NCI-H1105 treated with DMSO at 0.1 percent for 48 hours (cell line): ENCODE data around the gene VPS35L.
A peak's percentile ranks its signal among the peaks of the same experiment; 100 is the strongest.

Experiments
- DNase-seq: peaks from one replicate; lab custom pipeline; 2025; lab: John Stamatoyannopoulos, UW

Gene VPS35L, protein sequence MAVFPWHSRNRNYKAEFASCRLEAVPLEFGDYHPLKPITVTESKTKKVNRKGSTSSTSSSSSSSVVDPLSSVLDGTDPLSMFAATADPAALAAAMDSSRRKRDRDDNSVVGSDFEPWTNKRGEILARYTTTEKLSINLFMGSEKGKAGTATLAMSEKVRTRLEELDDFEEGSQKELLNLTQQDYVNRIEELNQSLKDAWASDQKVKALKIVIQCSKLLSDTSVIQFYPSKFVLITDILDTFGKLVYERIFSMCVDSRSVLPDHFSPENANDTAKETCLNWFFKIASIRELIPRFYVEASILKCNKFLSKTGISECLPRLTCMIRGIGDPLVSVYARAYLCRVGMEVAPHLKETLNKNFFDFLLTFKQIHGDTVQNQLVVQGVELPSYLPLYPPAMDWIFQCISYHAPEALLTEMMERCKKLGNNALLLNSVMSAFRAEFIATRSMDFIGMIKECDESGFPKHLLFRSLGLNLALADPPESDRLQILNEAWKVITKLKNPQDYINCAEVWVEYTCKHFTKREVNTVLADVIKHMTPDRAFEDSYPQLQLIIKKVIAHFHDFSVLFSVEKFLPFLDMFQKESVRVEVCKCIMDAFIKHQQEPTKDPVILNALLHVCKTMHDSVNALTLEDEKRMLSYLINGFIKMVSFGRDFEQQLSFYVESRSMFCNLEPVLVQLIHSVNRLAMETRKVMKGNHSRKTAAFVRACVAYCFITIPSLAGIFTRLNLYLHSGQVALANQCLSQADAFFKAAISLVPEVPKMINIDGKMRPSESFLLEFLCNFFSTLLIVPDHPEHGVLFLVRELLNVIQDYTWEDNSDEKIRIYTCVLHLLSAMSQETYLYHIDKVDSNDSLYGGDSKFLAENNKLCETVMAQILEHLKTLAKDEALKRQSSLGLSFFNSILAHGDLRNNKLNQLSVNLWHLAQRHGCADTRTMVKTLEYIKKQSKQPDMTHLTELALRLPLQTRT

DNA sequence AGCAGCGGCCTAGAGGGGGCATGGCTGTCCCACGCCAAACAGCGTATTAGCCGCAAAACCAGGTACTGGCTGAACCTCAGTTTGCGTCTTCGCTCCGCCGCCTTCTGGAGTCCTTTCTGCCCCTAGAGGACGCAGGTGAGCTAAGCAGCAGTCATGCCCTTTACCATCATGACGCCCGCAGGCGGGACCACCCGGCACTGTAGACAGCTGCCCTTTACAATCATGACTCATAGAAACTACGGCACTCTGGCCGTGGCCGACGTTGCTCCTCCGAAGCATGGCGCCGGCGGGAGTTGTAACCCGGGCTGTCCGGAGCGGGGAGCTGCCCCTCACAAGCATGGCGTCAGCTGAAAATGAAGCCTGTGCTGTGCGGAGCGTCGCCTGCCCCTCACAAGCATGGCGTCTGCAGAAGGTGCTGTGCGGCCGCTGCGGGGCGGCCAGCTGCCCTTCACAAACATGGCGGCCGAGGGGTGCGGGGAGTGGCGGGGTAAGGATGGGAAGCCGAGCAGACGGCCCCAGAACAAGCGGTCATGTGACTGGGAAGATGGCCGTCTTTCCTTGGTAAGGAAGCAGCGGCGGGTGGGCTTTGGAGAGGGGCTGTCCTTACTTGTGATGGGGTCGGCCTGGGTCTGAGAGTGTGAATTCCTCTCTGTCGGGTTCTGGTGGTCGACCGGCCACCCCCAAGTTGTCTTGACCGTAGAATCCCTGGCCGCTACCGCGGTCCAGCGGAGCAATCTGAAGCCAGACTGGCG lies at the start of gene VPS35L:
Gene VPS35L, plus strand, starts transcription at position 518 of the 752 bp plus-strand sequence. Its CDS starts 27 bp downstream, at position 545.
- DNase-seq: peak; percentile 93

DNA sequence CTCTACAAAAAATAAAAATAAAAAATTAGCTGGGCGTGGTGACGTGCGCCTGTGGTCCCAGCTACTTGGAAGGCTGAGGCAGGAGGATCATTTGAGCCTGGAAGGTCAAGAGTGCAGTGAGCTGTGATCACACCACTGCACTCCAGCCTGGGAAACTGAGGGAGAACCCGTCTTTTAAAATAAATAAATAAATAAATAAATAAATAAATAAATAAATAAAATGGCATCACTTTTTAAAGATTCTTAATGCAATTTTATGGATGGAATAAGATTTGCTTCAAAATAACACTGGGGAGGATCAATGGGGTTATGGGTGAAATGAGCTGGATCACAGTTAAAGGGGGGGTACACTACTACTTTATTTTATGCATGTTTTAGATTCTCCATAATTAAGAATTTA lies 48.5 kb upstream of the VPS35L start:
- no peak for DNase-seq

DNA sequence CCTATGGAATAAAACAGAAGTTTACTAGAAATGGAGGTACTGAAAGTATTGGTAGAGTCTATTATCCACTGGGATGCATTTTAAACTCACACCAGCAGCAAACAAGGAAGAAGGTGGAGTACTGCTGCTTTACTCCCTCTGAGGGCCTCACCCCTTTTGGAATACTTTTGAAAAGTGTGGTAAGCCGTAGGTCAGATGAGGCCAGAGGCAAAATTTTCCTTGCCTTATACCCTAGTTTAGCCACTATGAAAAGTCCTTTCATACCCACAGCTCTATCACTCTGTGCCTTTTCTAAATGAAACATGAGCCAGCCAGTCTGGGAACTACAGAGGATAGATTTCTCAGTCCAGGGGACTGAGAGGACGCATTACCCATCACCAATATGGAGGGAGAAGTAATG lies 47.6 kb upstream of the VPS35L start:
- DNase-seq: no peak

DNA sequence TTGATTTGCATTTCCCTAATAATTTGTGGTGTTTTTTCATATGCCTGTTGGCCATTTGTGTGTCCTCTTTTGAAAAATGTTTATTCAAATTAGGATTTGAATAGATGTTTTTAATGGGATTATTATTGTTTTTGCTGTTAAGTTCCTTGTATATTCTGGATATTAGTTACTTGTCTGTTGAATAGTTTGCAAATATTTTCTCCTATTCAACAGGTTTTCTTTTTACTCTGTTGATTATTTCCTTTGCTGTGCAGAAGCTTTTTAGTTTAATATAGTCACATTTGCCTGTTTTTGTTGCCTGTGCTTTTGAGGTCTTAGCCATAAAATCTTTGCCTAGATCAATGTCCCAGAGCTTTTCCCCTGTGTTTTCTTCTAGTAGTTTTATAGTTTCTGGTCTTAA lies 43.2 kb upstream of the VPS35L start:
- DNase-seq: no peak

DNA sequence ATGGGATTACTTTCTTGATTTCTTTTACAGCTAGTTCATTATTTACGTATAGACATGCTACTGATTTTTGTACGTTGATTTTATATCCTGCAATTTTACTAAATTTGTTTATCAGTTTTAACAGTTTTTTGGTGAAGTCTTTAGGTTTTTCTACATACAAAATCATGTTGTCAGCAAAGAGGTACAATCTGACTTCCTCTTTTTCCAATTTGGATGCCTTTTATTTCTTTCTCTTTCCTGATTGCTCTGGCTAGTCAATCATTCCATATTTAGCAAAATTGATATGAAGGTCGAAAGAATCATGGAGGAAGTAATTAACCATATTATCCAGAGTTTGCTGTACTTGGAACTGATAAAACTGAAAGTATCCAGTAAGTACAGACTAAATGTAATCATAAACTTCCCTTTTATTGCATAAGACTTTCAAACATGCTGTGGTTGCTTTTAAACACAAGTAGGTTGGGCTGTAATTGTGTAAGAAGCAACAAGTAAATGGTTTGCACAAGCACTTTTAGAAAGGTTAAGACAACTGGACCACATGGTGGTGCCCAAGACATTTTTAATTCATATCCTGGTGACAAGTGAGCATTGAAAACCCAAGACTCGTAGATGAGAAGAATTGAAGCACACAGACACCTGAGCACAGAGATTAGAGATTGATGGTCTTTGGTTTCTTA lies 42.0 kb upstream of the VPS35L start:
- DNase-seq: no peak

DNA sequence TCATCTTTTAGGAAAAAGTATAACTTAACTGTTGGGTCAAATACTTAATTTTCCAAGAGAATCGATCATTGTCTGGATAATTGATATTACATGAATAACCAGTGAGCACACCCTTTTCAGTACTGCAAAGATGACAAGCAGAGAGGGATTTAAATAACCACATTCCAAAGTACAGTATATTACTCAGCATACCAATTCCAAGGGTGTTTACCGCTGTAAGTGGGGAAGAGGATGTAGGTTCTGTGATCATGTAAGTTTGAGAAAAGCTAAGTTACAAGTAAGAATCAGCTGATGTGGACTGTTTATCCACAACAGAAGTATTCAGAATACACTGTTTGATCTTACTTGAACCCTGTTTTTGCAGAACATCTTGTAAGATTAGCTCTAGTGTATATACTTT lies 39.7 kb upstream of the VPS35L start:
- no peak for DNase-seq

DNA sequence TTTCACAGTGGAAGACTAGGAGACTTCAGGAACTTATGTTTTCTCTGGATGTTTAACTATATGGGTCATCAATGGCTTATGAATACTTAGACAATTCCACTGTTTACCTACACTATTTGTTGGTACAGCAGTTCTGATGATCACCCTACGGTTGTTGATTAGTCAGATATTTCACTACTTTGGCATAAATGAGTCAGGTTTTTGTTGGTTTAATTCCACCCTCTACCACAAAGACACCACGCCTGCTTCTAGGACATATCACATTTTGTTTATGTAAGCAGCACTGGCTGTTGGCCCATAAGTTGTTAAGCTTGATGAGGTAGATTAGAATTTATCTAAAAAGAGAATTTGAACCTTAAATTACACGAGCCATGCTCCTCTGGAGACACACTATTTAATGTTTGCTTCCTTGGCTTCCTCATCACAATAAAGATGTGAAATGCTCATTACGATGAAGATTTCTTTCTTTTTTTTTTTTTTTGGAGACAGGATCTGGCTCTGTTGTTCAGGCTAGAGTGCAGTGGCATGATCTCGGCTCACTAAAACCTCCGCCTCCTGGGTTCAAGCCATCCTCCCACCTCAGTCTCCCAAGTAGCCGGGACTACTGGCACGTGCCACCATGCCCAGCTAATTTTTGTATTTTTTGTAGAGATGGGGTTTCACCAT lies 37.9 kb upstream of the VPS35L start:
- DNase-seq: no peak

DNA sequence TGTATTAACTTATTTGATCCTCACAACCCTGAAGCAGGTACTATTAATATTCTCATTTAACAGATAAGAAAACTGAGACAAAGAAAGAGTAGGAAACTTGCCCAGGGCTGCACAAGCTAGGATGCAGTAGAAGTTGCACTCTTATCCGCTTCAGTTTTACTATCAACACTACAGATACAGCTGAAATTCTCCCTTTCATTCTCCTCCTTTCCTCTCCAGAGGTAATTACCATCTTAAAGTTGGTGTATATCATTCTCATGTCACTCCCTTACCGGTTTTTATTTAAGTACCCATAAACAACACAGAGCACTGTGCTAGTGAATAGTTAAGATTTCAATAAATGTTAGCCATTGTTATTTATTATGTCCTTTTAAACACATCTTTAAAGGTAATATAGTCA lies 37.1 kb upstream of the VPS35L start:
- no peak for DNase-seq

DNA sequence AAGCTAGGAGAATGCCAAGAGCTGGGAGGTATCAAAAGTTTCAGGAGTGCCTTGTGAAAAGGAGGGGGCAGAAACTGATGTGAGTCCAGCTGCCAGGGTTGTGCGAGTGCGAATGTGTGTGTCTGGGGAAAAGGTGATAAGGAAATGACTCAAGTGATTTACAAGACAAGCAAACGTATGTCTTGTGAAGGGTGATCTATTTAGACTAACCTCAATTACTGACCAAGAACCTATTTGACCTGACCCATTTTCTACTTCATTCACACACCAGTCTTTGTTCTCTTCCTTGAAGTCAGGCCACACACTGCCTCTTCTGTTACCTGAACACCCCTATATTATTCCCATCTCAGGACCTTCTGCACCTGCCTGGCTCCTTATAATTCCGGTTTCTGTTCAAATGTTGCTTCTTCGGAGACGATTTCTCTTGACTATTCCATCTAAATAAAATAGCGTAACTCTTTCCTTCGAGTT lies 34.6 kb upstream of the VPS35L start:
- DNase-seq: no peak

DNA sequence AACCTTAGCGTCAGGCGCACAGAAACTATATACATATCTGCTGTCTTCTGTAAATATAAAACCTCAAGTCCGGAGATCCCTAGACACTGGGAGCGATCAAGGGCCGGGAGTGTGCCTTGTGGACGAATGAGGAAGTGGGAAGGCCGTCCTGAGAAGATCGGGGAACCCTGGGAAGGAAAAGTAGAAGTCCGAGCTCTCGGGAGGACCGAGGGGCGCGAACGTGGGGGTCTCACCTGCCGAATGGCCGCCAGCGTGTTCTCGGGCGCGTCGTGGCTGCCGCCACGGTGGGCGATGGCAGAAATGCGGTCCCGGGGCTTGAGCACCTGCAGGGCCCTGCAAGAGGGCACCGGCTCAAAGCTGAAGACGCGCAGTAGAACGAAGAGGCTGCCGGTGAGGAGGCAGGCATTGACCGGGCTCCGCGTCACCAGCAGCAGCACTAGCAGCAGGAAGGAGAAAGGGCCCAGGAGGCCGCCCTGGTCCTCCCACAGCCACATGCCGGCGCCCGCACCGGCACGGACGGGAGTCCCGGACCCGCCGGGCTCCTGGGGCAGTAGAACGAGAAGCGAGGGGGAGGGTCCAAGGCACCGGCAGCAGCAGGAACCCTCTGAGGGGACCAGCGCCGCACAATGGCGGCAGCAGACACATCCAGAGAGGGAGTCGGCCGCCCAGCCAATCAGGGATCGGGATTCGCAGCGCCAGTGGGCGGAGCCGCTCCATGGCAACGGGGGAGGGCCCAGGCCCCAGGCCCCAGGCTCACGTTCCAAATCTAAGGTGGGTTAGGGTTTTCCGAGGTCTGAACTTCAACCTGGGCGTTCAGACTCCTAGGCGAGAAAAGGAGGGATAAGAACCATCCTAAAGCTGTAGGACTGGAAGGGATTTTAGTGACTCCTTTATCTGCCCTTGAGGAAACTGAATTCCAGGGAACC lies 33.8 kb upstream of the VPS35L start, which contains the start of gene GDE1:
Gene GDE1, minus strand, starts transcription at position 628 of the 926 bp plus-strand sequence. Its CDS starts 134 bp downstream, at position 494.
- DNase-seq: peak; percentile 81

DNA sequence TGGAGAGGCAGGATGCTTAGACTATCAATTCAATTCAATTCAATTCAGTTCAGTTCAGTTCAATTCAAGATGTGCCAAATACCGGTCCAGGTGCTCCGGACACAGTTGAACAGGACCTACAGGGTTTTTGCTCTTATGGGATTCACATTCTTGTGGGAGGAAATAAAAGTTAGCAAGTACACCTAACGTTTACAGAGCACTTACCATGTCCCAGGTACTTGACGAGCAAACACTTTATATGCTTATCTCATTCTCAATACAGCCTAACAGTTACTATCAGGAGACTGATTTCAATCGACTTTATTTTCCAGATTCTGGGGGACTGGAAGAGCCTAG lies 33.1 kb upstream of the VPS35L start:
- DNase-seq: no peak

DNA sequence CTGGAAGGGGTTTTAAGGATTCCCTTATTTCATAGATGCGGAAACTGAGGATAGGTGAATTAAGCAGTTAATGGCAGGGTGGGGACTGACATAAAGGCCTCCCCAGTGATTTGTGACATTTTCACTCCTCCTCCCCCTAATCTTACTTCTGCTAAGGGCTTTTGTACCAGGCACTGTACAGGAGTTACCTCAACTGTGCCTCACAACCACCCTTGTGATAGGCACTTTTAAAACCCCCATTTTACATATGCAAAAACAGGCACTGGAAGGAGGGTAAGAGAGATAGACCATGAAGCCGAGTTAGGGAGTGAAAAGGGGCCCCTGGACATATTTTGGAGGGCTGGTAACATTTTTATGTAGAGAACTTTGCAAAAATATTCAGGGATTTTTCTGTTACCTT lies 32.7 kb upstream of the VPS35L start:
- DNase-seq: no peak

DNA sequence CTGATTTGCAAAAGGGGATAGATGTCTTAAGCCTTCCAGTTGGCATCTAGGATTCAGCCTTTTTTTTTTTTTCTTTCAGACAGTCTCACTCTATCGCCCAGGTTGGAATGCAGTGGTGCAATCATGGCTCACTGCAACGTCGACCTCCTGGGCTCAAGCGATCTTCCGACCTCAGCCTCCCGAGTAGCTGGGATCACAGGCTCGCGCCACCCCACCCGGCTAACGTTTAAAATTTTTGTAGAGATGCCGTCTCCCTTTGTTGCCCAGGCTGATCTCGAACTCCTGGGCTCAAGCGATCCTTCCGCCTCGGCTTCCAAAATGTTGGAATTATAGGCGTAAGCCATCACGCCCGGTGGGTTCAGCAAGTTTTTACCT lies 32.3 kb upstream of the VPS35L start:
- DNase-seq: no peak

DNA sequence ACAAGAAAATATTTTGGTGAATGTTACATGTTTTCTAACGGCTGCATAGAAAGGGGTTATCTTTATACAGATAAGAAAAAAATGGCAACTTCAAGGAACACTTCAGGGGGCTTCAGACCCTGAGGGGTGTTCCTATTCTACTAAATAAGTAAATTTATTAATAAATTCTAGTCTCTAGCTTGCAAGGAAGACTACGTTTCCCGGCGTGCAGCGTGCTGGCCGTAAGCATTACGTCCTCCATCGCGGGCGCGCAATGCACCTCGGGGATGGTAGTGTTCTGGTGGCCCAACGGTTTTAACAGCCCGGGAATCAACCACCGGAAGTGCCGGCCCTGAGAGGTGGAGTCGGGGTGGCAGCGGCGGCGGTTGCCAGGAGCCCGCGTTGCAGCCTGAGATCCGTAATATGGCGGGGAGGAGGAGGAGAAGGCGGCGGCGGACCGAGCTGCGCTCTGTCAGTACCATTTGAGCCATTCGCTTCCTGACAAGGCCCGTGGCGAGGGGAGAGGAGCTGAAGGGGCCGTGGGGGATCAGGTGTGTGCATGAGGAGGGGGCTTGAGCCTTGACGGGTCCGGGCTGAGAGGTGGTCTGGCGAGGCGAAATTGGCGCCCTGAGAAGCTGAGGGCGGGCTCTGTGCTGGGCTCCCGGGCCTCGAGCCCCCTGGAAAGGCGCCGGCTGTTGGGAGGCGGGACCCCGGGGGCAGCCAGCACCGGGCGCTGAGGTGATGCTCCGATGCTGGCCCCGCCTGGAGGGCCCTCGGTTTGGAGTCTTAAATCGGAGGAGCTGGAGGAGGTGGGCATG lies 31.7 kb upstream of the VPS35L start, which contains the start of gene CCP110:
Gene CCP110, plus strand, starts transcription at position 384 of the 797 bp plus-strand sequence. CDS start 3,940 bp downstream, outside the sequence.
- DNase-seq: peak; percentile 77

DNA sequence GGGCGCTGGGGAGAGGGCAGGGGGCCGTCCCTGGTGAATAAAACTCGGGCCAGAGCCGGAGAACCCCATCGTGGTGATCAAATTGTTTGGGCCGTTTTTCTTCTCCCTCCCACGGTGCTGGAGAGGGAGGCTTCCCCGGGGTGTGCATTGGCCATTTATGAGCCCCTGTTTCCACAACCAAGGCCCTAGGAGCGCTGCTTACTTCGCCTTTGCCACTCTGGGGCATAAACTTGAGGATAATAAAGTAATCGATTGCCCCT lies 31.2 kb upstream of the VPS35L start:
- no peak for DNase-seq

DNA sequence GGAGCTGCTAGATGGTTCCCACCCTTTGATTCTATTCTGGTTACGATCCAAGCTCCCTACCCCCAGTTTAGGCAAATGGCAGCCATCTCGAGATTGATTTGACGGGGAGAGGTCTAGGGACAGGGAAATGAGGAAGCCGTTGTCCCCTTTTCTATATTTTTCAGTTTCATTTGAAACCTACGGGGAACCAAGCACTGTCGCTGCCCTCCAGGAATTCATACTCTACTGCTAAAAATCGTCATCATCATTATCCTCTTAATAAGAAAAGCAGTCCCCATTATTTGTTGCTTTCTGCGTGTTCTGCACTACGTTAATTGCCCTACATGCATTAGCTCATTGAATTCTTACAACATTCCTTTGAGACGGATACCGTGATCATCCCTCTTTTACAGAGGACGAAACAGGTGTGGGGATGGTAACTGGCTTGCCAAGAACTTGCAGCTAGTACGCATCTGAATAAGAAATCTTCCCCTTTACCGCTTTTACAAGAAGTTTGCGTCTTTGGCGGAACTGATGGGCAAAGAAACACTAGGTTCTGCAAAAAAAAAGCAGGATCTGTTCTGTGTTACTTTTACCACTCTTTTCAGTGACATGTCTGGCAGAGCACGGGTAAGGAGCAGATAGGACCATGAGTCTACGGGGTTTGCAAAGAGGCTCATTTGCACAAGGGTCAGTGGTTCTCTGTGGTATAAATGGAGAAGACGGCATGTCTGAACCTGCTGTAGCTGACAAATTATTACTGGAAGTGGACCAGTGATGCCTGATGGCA lies 30.7 kb upstream of the VPS35L start:
- peak; percentile 57 for DNase-seq

DNA sequence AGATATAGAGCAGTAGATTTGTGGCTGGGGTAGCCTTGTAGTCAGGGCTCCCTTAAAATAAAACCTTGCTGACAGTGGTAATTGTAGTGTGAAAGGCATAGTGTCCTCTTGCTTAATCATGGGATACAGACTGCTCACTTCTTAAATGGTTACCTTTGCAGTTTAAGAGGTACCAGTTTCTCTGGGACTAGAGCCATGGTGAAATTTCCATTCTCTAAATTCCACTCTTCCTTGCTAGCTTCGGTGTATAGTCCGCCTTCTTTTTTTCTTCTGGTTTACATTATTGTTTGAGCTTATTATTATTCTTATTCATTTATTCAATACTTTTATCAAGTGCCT lies 30.1 kb upstream of the VPS35L start:
- no peak for DNase-seq

DNA sequence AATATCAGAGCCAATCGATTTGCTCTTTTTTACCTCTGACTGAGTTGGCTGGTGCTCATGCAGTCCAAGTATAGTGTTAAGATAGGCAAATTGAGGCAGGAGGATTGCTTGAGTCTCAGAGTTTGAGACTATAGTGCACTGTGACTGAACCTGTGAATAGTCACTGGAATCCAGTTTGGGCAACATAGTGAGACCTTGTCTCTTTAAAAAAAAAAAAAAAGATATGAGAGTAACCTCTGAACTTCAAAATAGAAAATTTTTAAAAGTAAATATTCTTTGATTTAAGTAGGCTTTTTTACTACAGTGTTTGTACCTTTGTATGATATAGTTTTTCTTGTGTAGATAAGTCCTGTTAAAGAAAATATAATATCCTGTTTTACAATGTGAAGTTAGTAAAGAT lies 28.3 kb upstream of the VPS35L start:
- DNase-seq: no peak

DNA sequence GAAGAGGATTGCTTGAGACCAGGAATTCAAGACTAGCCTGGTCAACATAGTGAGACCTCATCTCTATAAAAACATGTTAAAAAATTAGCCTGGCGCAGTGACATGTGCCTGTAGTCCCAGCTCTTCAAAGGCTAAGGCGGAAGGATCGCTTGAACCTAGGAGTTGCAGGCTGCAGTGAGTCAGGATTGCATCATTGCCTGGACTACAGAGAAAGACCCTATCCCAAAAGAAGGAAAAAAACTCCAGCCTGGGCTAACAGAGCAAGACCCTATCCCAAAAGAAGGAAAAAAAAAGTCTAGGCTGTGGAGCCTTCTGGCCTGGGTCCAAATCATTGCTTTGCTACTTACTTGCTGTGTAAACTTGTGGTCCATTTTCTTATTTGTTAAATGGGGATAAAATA lies 26.8 kb upstream of the VPS35L start:
- DNase-seq: no peak
